Mucosa of gallbladder (tissue), 1 donor: ENCODE results near the gene CLIP2. TPM values are rescaled to one million over a fixed set of nuclear protein-coding genes. Genes with fewer than 3 reads are reported as not detected.
"Not testable (repeated sequence)": the region's sequence is repeated elsewhere in the genome, so short reads cannot be mapped to it uniquely, and the experiment has no call there.

Source experiments
- DNase-seq: peaks from one replicate; pipeline ENCODE4 v3.0.0-alpha.2; 2020; ENCODE audit warnings: low spot score
- total RNA-seq: library from RNA; stranded (reverse); gene quantifications from one replicate; pipeline ENCODE4 v1.2.1, GENCODE V29; 2021
- donor health status: DM: no; HTN: no; CAD: no.

The CLIP2 gene
- total RNA-seq, 1 donor from 2014 or later = 71.7 TPM

DNA sequence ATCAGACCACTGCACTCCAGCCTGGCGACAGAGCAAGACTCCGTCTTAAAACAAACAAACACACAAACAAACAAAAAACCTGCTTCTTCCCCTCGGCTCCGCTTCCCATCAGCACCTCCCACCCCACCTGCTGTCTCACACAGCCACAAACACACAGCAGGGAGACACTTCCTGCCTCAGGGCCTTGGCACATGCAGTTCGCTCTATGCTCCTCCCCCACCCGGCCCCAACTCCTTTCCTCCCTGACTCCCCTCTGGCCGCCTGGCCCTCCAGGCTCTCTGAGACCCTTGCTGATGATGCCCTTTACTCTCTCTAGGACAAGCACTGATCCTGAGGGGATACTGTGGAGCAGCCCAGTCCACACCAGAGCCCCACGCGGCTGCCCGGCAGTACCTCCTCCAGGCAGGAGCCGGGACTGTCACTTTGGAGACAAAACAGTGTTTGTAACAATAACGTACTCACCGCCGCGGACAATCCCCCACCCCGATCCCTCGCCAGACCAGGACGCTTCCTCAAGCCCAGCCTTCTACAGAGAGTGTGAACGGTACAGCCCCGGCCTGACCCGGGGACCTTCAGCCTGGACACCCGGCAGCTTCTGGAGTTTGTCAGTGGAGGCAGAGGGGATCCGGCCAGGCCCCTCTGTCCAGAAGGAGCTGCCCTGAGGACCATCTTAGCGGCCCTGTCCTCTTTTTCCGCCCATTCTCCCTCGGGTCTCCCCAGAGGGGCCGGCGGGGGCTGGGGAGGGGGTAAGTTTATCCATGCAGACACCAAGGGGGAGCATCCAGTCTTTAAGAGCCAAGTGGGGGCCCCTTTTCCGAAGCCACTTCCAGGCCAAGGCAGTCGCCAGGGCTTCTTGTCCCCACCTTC is 114.5 kb downstream of the CLIP2 start:
- no peak for DNase-seq

GRCh38 chr7:74404388-74404700 is 115.1 kb downstream of the CLIP2 start:
- DNase-seq = no peak

DNA sequence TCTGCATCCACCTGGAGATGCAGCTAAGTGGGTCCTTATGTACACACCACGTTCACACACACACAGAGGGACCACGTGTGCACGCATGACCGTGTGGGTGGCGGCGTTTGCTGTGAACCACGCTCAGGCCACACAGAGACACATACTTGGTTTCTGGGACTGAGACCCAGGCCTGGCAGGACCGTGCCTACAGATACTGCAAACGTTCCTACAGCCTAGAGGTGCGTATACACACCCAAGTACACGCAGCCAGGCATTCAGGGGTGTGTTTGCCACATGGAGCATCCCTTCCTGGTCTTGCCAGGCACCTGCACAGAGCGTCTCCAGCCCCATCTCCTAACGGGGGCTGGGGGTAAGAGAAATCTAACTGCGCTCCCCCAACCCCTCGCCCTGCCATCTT is 115.5 kb downstream of the CLIP2 start:
- no peak for DNase-seq

- DNase-seq = no peak
Observed at GRCh38 chr7:74405191-74405898, 116.1 kb downstream of the CLIP2 start.

GRCh38 chr7:74405899-74406512 is 116.8 kb downstream of the CLIP2 start:
- no peak for DNase-seq

- DNase-seq = no peak
Observed at GRCh38 chr7:74407958-74408357, 118.8 kb downstream of the CLIP2 start.

GRCh38 chr7:74409571-74409970 is 120.4 kb downstream of the CLIP2 start:
- DNase-seq = no peak

DNA sequence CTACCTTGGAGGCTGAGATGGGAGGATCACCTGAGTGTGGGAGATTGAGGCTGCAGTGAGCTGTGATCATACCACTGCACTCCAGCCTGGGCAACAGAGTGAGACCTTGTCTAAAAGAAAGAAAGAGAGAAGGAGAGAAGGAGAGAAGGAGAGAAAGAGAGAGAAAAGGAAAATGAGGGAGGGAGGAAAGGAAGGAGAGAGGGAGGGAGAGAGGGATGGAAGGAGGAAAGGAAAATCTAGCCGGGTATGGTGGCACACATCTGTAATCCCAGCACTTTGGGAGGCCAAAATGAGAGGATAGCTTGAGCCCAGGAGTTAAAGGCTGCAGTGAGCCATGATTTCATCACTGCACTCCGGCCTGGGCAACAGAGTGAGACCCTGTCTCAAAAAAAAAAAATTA is 121.6 kb downstream of the CLIP2 start:
- DNase-seq = no peak

GRCh38 chr7:74411571-74411970 is 122.4 kb downstream of the CLIP2 start:
- not testable (repeated sequence) for DNase-seq

DNA sequence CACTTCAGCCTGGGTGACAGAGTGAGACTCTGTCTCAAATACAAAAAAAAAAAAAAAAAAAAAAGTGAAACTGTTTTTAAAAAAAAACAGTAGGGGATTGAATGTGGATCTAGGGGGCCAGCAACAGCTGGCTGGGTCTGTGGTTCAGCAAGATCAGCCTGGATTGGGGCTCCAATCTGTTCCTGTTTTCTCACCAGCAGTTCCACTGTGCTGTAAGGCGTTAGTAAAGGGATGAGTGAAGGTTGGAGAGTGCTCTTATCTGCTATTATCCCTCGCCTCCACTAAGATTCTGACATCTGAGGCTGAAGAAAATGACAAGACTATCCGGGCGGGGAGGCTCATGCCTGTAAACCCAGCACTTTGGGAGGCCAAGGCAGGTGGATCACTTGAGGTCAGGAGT is 122.8 kb downstream of the CLIP2 start:
- no peak for DNase-seq

GRCh38 chr7:74412603-74413002 is 123.4 kb downstream of the CLIP2 start:
- no peak for DNase-seq

GRCh38 chr7:74414595-74415333 is 125.6 kb downstream of the CLIP2 start:
- DNase-seq = not testable (repeated sequence)

DNA sequence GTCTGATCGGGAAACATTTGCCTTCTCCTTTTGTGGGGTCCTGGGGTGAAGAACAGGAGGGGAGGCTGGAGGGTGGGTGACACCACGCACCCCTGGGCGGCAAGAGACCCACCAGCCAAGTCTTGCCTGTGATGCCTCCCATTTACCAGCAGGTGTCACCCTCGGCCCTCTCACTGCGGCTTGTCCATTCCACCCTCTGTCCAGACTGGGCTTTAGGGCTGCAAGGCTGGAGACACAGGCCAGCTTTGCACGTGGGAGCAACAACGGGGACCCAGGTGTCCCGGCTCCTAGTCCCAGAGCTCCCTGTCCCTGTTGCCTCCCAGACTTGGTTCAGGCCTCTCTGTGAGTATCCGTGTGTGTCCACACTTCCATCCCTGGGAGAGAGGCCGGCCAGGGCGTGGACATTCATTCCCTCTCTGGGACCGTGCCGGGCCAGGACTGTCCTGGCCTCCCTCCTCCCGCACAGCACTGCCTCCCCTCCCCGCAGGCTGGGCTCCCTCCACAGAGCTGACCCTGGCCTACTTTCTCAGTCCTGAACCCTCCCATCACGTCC is 128.3 kb downstream of the CLIP2 start:
- peak; percentile 64 for DNase-seq

DNA sequence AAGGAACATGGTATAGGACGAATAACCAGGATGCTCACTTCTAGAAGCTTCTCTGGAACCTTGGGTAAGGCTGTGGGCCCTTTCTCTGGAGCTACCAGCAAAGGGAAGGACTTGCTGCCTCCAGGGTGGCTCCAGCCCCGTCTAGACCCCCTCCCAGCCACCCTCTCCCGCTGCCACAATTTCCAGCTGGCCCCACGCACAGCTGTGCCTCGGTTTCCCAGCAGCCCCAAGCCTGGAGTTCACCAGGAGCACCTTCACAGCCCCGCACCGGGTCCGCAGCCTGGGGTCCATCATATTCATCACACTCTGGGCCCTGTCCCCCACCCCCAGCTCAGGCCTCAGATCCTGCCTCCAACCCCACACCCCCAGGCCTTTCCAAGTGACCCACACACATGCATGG is 128.9 kb downstream of the CLIP2 start:
- no peak for DNase-seq

- DNase-seq = no peak
Observed at GRCh38 chr7:74418538-74418937, 129.3 kb downstream of the CLIP2 start.

DNA sequence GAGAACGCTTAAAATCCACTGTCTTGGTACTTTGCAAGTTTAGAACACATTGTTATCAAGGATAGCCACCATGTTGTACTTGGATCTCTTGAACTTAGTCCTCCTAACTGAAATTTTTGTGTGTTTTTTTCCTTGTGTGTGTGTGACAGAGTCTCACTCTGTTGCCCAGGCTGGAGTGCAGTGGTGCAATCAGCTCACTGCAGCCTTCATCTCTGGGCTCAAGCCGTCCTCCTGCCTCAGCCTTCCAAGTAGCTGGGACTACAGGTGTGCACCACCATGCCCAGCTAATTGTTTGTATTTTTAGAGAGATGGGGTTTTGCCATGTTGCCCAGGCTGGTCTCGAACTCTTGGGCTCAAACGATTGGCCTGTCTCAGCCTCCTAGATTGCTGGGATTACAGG is 130.0 kb downstream of the CLIP2 start:
- not testable (repeated sequence) for DNase-seq

DNA sequence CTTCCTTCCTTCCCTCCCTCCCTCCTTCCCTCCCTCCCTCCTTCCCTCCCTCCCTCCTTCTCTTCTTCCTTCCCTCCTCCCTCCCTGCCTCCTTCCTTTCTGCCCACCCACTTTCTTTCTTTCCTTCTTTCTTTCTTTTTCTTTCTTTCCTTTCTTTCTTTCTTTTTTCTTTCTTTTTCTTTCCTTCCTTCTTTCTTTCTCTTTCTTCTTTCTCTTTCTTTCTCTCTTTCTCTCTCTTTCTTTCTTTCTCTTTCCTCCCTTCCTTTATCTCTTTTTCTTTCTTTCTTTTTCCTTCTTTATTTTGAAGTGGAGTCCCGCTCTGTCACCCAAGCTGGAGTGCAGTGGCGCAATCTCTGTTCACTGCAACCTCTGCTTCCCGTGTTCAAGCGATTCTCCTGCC is 130.8 kb downstream of the CLIP2 start:
- DNase-seq = no peak

DNA sequence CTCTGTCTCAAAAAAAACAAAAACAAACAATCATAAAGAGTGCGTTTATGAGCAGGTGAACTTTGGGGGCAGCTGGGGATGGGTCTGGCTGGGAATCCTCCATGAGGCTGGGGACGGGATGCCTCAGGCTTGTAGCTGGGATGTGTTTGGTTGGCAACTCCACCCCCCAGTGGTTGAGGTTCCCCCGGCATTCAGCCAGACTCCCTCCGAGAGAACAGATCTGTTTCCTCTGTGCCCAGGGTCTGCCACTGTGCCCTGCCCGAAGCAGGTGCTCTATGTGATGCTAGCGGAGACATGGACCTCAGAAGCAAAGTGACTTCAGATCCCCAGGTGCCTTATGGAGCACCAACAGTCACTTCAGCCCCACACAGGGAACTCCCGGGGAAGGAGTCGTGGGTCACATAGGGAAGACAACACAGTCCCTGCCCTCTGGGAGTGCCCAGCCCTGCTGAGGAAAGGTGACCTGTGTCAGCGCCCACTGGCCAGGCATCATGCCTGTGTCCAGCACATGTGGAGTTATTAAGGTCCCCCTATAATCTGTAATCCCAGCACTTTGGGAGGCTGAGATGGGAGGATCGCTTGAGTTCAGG is 135.2 kb downstream of the CLIP2 start:
- DNase-seq = no peak

DNA sequence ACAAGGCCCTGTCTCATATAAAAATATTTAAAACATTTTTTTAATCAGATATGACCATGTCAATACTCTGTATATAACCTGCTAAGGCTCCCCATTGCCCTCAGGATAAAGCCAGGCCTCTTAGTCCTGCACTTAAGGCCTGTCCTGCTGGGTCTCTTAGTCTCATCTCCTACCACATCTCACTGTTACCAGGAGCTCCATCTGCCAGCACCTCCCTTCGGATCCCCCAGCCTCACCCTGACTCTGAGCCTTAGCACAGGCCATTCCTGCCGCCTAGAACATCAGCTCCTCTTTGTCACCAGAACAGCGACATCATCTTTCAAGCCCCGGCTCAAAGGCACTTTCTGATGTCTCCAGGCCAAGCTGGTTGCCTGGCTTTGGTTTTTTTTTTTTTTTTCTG is 138.8 kb downstream of the CLIP2 start:
- DNase-seq = no peak

GRCh38 chr7:74429153-74429747 is 140.0 kb downstream of the CLIP2 start:
- no peak for DNase-seq

- not testable (repeated sequence) for DNase-seq
Observed at GRCh38 chr7:74430409-74430808, 141.2 kb downstream of the CLIP2 start.
